Upper lobe of right lung (tissue), 1 donor: Measurements from ENCODE around the gene BNC2. TPM values are rescaled to one million over a fixed set of nuclear protein-coding genes. Genes with fewer than 3 reads are reported as not detected.
A peak's percentile ranks its signal among the peaks of the same experiment; 100 is the strongest.

ENCODE experiments used
- ATAC-seq: fragments of 200-7000 bp; cut with Tn5 transposase; one replicate; pipeline ENCODE4 v1.9.1; 2020; ENCODE audit warnings: mild to moderate bottlenecking, moderate library complexity
- DNase-seq: peaks from one replicate; pipeline ENCODE4 v3.0.0-alpha.2; 2020
- H3K27ac ChIP-seq: fragments of 200-600 bp; one replicate; pipeline ENCODE4 v1.8.0; 2022
- H3K27me3 ChIP-seq: fragments of 200-600 bp; one replicate; pipeline ENCODE4 v1.8.0; 2022; ENCODE audit warnings: mild to moderate bottlenecking
- H3K36me3 ChIP-seq: fragments of 200-600 bp; one replicate; pipeline ENCODE4 v1.8.0; 2022
- H3K4me1 ChIP-seq: fragments of 200-600 bp; one replicate; pipeline ENCODE4 v1.8.0; 2022
- H3K4me3 ChIP-seq: fragments of 200-600 bp; one replicate; pipeline ENCODE4 v1.8.0; 2022; ENCODE audit warnings: mild to moderate bottlenecking
- H3K9me3 ChIP-seq: fragments of 200-600 bp; one replicate; pipeline ENCODE4 v1.8.0; 2022
- intact Hi-C: fragments of 100-400 bp; cut with DNase I; formaldehyde crosslinking; loops from one replicate; pipeline ENCODE4 v1.11.0; 2022
- total RNA-seq: library from RNA; stranded (reverse); fragmentation: NEBNext Ultra II Directional; extraction: Animal tissue kit (Norgen Biotek cat#: 25700); gene quantifications from one replicate; pipeline ENCODE4 v1.2.1, GENCODE V29; 2021
- TF ChIP-seq, protein P1 (sequence below): fragments of 200-600 bp; IDR thresholded peaks from one replicate; pipeline ENCODE4 v1.8.0; 2022; ENCODE audit warnings: antibody characterized with exemption
- donor health status: DM: no; HTN: yes; CAD: no; lungs with severe emphysema.

Gene BNC2
- total RNA-seq, 1 donor from 2014 or later: 18.1 TPM

DNA sequence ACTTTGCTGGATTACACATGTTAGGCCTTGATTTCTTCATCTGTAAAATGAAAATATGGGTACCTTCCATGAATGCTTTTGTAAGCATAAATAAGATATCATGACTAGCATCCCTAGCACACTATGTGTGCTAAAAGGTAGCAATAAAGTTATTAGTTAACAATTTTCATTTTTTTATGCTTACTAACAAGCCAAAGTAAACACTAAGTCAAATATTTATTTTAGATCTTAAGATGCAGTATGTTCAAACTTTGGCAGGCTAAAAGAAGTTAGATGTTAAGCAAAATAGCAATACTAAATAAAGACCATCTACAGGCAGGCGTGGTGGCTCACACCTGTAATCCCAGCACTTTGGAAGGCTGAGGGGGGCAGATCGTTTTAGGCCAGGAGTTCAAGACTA is 169.1 kb downstream of the BNC2 start:
- H3K36me3 ChIP-seq: no peaks in the 10 kb centered on the region
- DNase-seq (no peak), ATAC-seq (no peak)
- intact Hi-C loops: no loop called here
- no peak overlapping the region for H3K27ac ChIP-seq
- H3K27me3 ChIP-seq: no peaks in the 10 kb centered on the region
- H3K4me1 ChIP-seq: peaks cover 5% of the 10 kb centered on the region
- no peaks in the 10 kb centered on the region for H3K9me3 ChIP-seq
- H3K4me3 ChIP-seq: no peak overlapping the region
- TF ChIP-seq, protein P1, sequence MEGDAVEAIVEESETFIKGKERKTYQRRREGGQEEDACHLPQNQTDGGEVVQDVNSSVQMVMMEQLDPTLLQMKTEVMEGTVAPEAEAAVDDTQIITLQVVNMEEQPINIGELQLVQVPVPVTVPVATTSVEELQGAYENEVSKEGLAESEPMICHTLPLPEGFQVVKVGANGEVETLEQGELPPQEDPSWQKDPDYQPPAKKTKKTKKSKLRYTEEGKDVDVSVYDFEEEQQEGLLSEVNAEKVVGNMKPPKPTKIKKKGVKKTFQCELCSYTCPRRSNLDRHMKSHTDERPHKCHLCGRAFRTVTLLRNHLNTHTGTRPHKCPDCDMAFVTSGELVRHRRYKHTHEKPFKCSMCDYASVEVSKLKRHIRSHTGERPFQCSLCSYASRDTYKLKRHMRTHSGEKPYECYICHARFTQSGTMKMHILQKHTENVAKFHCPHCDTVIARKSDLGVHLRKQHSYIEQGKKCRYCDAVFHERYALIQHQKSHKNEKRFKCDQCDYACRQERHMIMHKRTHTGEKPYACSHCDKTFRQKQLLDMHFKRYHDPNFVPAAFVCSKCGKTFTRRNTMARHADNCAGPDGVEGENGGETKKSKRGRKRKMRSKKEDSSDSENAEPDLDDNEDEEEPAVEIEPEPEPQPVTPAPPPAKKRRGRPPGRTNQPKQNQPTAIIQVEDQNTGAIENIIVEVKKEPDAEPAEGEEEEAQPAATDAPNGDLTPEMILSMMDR: no peak

DNA sequence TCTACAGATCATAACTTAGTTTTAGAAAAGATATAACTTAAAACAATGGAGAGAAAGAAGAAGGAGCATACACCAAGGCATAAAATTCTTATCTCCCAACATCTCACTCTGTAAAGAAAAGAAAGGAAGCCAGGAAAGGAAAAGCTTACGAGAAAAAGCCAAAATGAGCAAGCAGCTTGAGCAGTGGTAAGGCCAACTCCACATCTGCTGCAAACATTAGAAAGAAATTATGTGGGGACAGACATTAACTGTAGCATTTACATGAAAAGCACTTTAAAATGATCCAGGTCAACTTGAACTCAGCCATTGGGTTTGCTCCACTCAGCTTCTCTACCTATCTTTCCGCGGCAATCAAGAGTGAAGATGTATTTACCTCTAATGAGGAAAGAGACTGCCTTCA is 176.9 kb downstream of the BNC2 start:
- Histone ChIP-seq H3K27ac (no peak overlapping the region), H3K4me1 (peaks cover 4% of the 10 kb centered on the region), H3K36me3 (no peaks in the 10 kb centered on the region), H3K9me3 (no peaks in the 10 kb centered on the region), H3K4me3 (no peak overlapping the region), H3K27me3 (no peaks in the 10 kb centered on the region)
- TF ChIP-seq, protein P1: no peak
- DNase-seq: no peak
- ATAC-seq: no peak
- intact Hi-C loops: no loop called here

DNA sequence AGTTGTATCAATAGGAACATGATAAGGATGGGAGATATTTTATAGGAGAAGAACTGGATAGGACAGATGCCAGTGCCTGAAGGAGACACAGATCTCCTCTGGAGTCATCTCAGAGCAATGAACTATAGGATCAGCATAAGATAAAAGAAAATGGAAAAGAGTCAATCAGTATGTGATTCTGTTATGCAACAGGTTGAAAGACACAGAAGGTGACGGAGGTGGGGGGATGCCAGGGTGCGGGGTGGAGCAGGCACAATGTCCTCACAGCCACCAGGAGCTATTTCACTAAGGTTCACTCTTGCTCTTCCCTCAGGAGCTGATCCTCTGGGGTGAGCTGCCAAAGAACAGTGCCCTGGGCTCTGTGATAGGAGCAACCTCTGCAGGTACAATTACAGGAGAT is 179.8 kb downstream of the BNC2 start:
- ATAC-seq (no peak), DNase-seq (no peak)
- intact Hi-C loops: no loop called here
- no peaks in the 10 kb centered on the region for H3K27me3 ChIP-seq
- H3K4me1 ChIP-seq: peaks cover 4% of the 10 kb centered on the region
- TF ChIP-seq, protein P1: no peak
- H3K4me3 ChIP-seq: no peak overlapping the region
- no peaks in the 10 kb centered on the region for H3K9me3 ChIP-seq
- H3K27ac ChIP-seq: no peak overlapping the region
- no peaks in the 10 kb centered on the region for H3K36me3 ChIP-seq

DNA sequence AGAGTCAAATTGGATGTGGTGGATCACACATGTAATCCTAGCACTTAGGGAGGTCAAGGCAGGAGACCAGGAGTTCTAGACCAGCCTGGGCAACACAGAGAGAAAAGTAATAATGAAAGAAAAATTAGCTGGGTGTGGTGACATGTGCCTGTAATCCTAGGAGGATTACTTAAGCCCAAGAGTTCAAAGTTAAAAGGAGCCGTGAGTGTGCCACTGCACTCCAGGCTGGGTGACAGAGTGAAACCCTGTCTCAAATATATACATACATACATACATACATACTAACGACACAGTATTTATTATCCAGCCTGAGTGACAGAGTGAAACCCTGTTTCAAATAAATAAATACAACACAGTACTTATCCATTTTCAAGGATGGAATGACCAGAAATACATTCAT is 180.3 kb downstream of the BNC2 start:
- Histone ChIP-seq H3K27ac (no peak overlapping the region), H3K4me3 (no peak overlapping the region), H3K9me3 (no peaks in the 10 kb centered on the region), H3K36me3 (no peaks in the 10 kb centered on the region), H3K4me1 (peaks cover 4% of the 10 kb centered on the region), H3K27me3 (no peaks in the 10 kb centered on the region)
- DNase-seq (no peak), ATAC-seq (no peak)
- intact Hi-C loops: no loop called here
- TF ChIP-seq, protein P1: no peak

DNA sequence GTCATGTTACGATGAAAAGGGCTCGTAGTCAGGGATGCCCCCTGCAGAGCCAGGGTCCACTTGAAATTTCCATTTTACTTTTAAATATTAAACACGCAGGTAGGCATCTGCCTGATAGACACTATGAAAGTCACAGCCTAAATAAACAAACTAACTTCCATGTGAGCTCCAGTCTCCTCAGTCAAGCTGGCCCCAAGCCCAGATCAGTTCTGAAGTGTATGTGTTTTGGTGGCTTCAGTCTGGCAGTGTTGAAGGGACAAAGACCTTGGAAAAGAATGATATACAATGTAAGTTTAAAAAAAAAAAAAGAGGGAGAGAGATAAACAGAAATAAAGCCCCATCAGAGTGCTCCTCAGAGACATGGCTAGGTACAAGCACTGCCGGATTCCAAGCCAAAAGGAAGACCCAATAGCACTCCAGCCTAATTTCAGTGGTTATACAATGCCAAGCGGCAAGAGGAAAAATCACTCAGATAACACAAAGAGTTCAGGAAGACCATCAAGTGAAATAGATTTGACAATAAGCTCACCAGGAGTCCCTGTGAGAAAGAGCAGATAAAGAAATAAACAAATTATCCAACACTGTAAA is 181.0 kb downstream of the BNC2 start:
- no peak overlapping the region for H3K4me3 ChIP-seq
- DNase-seq (no peak), ATAC-seq (peak; percentile 13)
- no peaks in the 10 kb centered on the region for H3K9me3 ChIP-seq
- peaks cover 4% of the 10 kb centered on the region for H3K4me1 ChIP-seq
- H3K27me3 ChIP-seq: no peaks in the 10 kb centered on the region
- H3K27ac ChIP-seq: no peak overlapping the region
- TF ChIP-seq, protein P1: no peak
- no peaks in the 10 kb centered on the region for H3K36me3 ChIP-seq
- intact Hi-C loops: no loop called here

DNA sequence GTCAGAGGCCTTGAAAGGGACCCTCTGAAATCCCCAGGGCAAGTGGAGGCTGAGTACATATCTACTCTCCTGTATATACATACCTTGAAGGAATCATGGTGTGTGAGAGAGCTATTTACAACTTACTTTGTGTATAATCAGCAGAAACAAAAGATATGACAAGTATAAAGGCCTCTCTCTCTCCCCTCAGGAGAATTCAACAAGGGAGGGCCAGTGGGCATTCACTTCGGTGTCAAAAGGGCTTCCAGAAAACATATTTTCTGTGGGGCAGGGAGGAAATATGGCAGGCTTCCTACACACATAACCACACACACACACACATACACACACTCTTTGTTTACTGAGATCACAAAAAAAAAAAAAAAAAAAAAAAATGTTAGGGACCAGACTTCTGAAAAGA is 181.7 kb downstream of the BNC2 start:
- Histone ChIP-seq H3K27me3 (no peaks in the 10 kb centered on the region), H3K36me3 (no peaks in the 10 kb centered on the region), H3K27ac (no peak overlapping the region), H3K9me3 (no peaks in the 10 kb centered on the region), H3K4me1 (peaks cover 4% of the 10 kb centered on the region), H3K4me3 (no peak overlapping the region)
- ATAC-seq: no peak
- TF ChIP-seq, protein P1: no peak
- DNase-seq: no peak
- intact Hi-C loops: no loop called here
